Keratinocyte (primary cell): Measurements from ENCODE around the gene RNF150. TPM values are rescaled to one million over a fixed set of nuclear protein-coding genes. Genes with fewer than 3 reads are reported as not detected.

ENCODE experiments used
- DNase-seq: peaks from one replicate; pipeline ENCODE4 v3.0.0-alpha.2; 2011; ENCODE audit warnings: low read depth, missing footprints, low spot score
- FAIRE-seq: peaks from 2 replicates; lab custom pipeline; 2011; peaks lifted over from hg19 to GRCh38; lab: Jason Lieb, UNC
- H2AFZ ChIP-seq: 2 replicates; pipeline ENCODE4 v1.6.0; 2012; ENCODE audit warnings: low read length, control low read depth, inconsistent platforms; ENCODE audit not compliant: control insufficient read depth
- H3K27ac ChIP-seq: 2 replicates; pipeline ENCODE4 v1.5.1; 2011; ENCODE audit warnings: low read length; ENCODE audit not compliant: control insufficient read depth, insufficient read depth
- H3K27me3 ChIP-seq: 3 replicates; pipeline ENCODE4 v1.6.0; 2011; ENCODE audit warnings: low read length; ENCODE audit not compliant: control insufficient read depth, insufficient read depth; ENCODE audit errors: extremely low read depth
- H3K36me3 ChIP-seq, 2 experiments: 2 replicates in 1 of 2; 3 replicates in 1 of 2; pipeline ENCODE4 v1.5.1; 2011; ENCODE audit warnings: low read length in 2 of 2, mild to moderate bottlenecking in 1 of 2; ENCODE audit not compliant: control insufficient read depth in 2 of 2, insufficient read depth in 2 of 2; ENCODE audit errors: extremely low read depth in 1 of 2
- H3K4me1 ChIP-seq: 3 replicates; pipeline ENCODE4 v1.5.1; 2011; ENCODE audit warnings: low read length; ENCODE audit not compliant: control insufficient read depth, insufficient read depth; ENCODE audit errors: extremely low read depth
- H3K4me2 ChIP-seq: 3 replicates; pipeline ENCODE4 v1.6.0; 2011; ENCODE audit warnings: low read depth, low read length; ENCODE audit not compliant: control insufficient read depth, insufficient read depth; ENCODE audit errors: extremely low read depth
- H3K4me3 ChIP-seq, 3 experiments: fragments of 200-600 bp in 1 of 3; sonication (generic) in 1 of 3; 2 replicates in 2 of 3; 3 replicates in 1 of 3; pipeline ENCODE4 v1.5.1; 2011 to 2016; ENCODE audit warnings: low read length in 3 of 3, mild to moderate bottlenecking in 3 of 3, control low read depth in 2 of 3, inconsistent platforms in 1 of 3, low read depth in 1 of 3, mixed read lengths in 1 of 3, mixed run types in 1 of 3, moderate library complexity in 1 of 3; ENCODE audit not compliant: control insufficient read depth in 2 of 3, insufficient read depth in 2 of 3; ENCODE audit errors: extremely low read depth in 1 of 3
- H3K79me2 ChIP-seq: 2 replicates; pipeline ENCODE4 v1.6.0; 2012; ENCODE audit warnings: low read length; ENCODE audit not compliant: control insufficient read depth, insufficient read depth
- H3K9ac ChIP-seq: 3 replicates; pipeline ENCODE4 v1.6.0; 2011; ENCODE audit warnings: low read length; ENCODE audit not compliant: control insufficient read depth, insufficient read depth; ENCODE audit errors: extremely low read depth
- H3K9me1 ChIP-seq: 3 replicates; pipeline ENCODE4 v1.6.0; 2011; ENCODE audit warnings: low read length; ENCODE audit not compliant: control insufficient read depth, insufficient read depth; ENCODE audit errors: extremely low read depth
- H3K9me3 ChIP-seq: 2 replicates; pipeline ENCODE4 v1.5.1; 2012; ENCODE audit warnings: low read depth, low read length; ENCODE audit not compliant: control insufficient read depth
- H4K20me1 ChIP-seq: 3 replicates; pipeline ENCODE4 v1.6.0; 2011; ENCODE audit warnings: low read length; ENCODE audit not compliant: control insufficient read depth, insufficient read depth; ENCODE audit errors: extremely low read depth
- EZH2 ChIP-seq: IDR thresholded peaks from one replicate; pipeline ENCODE4 v1.6.1; 2012; ENCODE audit warnings: inconsistent platforms, mild to moderate bottlenecking, low read length, moderate library complexity
- dilution Hi-C: fragments of 300-500 bp; cut with MboI; formaldehyde crosslinking; loops from one replicate; pipeline ENCODE4 v1.7.0; 2020; ENCODE audit warnings: low sequenced_read_pairs; ENCODE audit not compliant: extremely low pct_ligation_motif_present
- polyA plus RNA-seq, 5 experiments: library from polyadenylated mRNA; depleted of rRNA in 3 of 5; stranded (reverse) in 3 of 5; stranded (forward) in 1 of 5; unstranded in 1 of 5; fragments of >200 nt; gene quantifications; 1 replicate in 1 of 5; 2 replicates in 3 of 5; 3 replicates in 1 of 5; pipeline versions ENCODE4 v1.2.1 to v1.2.3, GENCODE V29; 2011 to 2012; ENCODE audit warnings: missing spikeins in 2 of 5, low read depth in 1 of 5, low replicate concordance in 1 of 5
- TF ChIP-seq, protein P1 (sequence below), 3 experiments: IDR thresholded peaks in 1 of 3; conservative IDR thresholded peaks in 1 of 3; optimal IDR thresholded peaks in 1 of 3; 2 replicates in 2 of 3; 3 replicates in 1 of 3; pipeline versions ENCODE3 to v1.5.1; 2011; ENCODE audit warnings: low read length in 3 of 3, mild to moderate bottlenecking in 3 of 3, moderate library complexity in 2 of 3, control low read depth in 1 of 3, inconsistent platforms in 1 of 3; ENCODE audit not compliant: insufficient read depth in 2 of 3; ENCODE audit errors: extremely low read depth in 1 of 3

RNF150 gene
- polyA plus RNA-seq, 1 donor (not counting 4 experiments of a cell fraction or from before 2014, with no cell fraction given) = 0.18 TPM

DNA sequence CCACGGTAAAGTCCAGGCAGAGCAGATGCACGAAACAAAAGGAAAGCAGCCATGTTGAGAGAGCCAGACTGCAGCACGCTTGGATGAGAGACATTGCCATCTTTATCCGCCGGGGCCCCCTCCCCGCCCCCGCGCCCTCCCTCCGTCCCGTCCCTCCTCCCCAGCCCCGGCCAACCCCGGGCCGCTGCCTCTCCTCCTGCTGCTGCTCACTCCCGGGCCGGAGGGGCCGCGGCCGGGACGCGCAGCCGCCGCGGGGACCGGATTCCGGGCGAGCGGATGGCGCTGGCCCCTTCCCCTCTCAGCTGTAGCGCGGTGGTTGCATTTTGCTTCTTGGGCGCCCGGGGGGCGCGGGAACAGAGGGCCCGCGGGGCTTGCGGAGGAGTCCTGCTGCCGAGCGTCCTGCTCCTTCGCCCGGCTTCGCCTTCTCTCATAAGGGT, 542 bp downstream of the RNF150 start:
- H3K9ac ChIP-seq = peak overlapping the region; percentile 31
- dilution Hi-C loops = loop anchor here (25.0 kb wide), 1 partner anchor 245 kb away; no protein-coding TSS in a partner anchor
- no peak overlapping the region for H3K27ac ChIP-seq

DNA sequence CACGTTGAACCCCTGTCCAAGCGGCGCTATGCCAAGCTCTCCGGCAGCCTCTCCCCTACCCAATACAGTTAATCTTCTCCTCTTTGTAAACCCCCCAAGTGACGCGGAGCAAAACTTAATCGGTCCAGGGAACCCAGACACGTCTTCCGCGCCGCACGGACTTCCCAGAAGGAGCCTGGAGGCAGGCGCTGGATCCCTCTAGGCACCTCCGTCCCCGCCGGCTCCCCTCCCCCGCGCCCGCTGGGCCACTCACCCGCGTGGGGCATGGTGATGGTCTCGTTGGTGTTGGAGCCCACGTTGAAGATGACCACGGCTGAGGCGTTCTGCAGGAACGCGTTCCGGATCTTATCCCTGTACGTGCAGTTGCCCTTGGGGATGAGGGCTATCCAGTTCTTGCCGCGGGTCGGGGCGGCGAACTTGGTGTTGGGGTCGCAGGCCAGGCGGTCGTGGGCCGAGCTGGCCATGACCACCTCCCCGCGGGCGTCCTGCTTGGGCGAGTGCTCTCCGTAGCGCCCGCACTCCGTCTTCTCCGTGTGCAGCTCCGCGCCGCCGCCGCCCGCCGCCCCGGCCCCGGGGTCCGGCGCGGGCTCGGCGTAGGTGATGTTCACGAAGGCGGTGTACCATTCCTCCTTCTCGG, 1.1 kb downstream of the RNF150 start:
- Histone ChIP-seq H3K9ac (no peak overlapping the region), H3K9me3 (no peaks in the 10 kb centered on the region), H2AFZ (peak overlapping the region; percentile 47), H3K27me3 (peaks cover 28% of the 10 kb centered on the region), H3K4me1 (peaks cover 3% of the 10 kb centered on the region), H3K36me3 (no peaks in the 10 kb centered on the region), H3K4me3 (peak overlapping the region; percentile 47 to 71 (median 71)), H3K27ac (no peak overlapping the region), H3K9me1 (no peaks in the 10 kb centered on the region), H4K20me1 (no peaks in the 10 kb centered on the region), H3K4me2 (peak overlapping the region; percentile 92), H3K79me2 (no peaks in the 10 kb centered on the region)
- dilution Hi-C loops = loop anchor here (25.0 kb wide), 1 partner anchor 245 kb away; no protein-coding TSS in a partner anchor
- TF ChIP-seq, protein P1, sequence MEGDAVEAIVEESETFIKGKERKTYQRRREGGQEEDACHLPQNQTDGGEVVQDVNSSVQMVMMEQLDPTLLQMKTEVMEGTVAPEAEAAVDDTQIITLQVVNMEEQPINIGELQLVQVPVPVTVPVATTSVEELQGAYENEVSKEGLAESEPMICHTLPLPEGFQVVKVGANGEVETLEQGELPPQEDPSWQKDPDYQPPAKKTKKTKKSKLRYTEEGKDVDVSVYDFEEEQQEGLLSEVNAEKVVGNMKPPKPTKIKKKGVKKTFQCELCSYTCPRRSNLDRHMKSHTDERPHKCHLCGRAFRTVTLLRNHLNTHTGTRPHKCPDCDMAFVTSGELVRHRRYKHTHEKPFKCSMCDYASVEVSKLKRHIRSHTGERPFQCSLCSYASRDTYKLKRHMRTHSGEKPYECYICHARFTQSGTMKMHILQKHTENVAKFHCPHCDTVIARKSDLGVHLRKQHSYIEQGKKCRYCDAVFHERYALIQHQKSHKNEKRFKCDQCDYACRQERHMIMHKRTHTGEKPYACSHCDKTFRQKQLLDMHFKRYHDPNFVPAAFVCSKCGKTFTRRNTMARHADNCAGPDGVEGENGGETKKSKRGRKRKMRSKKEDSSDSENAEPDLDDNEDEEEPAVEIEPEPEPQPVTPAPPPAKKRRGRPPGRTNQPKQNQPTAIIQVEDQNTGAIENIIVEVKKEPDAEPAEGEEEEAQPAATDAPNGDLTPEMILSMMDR (optimal IDR thresholded peaks at IDR 0.05 in 1 of 3, IDR thresholded peaks at IDR 0.05 in 1 of 3, conservative IDR thresholded peaks at IDR 0.05 in 1 of 3; ENCODE audit: extremely low read depth in 1 of 3, insufficient read depth in 2 of 3, low read length in 3 of 3) = no peak
- peak; percentile 93 for TF ChIP-seq EZH2
- no peak for DNase-seq
- FAIRE-seq = no peak

More for the DNA sequence above, 542 bp downstream of the RNF150 start:
- Histone ChIP-seq H3K27me3 (peaks cover 28% of the 10 kb centered on the region), H3K79me2 (no peaks in the 10 kb centered on the region), H2AFZ (peak overlapping the region; percentile 78), H3K9me1 (no peaks in the 10 kb centered on the region), H3K9me3 (no peaks in the 10 kb centered on the region), H3K4me2 (peak overlapping the region; percentile 92), H4K20me1 (no peaks in the 10 kb centered on the region), H3K4me3 (peak overlapping the region; percentile 47 to 71 (median 71)), H3K4me1 (peaks cover 3% of the 10 kb centered on the region), H3K36me3 (no peaks in the 10 kb centered on the region)
- FAIRE-seq (no peak), DNase-seq (no peak)
- no peak for TF ChIP-seq EZH2
- TF ChIP-seq, protein P1 (optimal IDR thresholded peaks at IDR 0.05 in 1 of 3, IDR thresholded peaks at IDR 0.05 in 1 of 3, conservative IDR thresholded peaks at IDR 0.05 in 1 of 3; ENCODE audit: extremely low read depth in 1 of 3, insufficient read depth in 2 of 3, low read length in 3 of 3) = no peak
